Cardiac fibroblast (primary cell): ENCODE measurements around the gene CRIM1.

Experiments used
- DNase-seq, 2 donors: peaks; one replicate each; pipeline versions ENCODE4 v3.0.0 to v3.0.0-alpha.2; 2010; ENCODE audit warnings: low read depth in 2 of 2
- H3K4me3 ChIP-seq, 2 donors: replicated peaks in 1 of 2; 1 replicate in 1 of 2; 2 replicates in 1 of 2; pipeline ENCODE4 v1.5.1; 2011; ENCODE audit warnings: low read depth in 2 of 2, low read length in 2 of 2, mild to moderate bottlenecking in 2 of 2, moderate library complexity in 1 of 2
- TF ChIP-seq, protein P1 (sequence below): IDR thresholded peaks from one replicate; pipeline ENCODE4 v1.5.1; 2011; ENCODE audit warnings: low read depth, mild to moderate bottlenecking, low read length, inconsistent platforms

Gene CRIM1

DNA sequence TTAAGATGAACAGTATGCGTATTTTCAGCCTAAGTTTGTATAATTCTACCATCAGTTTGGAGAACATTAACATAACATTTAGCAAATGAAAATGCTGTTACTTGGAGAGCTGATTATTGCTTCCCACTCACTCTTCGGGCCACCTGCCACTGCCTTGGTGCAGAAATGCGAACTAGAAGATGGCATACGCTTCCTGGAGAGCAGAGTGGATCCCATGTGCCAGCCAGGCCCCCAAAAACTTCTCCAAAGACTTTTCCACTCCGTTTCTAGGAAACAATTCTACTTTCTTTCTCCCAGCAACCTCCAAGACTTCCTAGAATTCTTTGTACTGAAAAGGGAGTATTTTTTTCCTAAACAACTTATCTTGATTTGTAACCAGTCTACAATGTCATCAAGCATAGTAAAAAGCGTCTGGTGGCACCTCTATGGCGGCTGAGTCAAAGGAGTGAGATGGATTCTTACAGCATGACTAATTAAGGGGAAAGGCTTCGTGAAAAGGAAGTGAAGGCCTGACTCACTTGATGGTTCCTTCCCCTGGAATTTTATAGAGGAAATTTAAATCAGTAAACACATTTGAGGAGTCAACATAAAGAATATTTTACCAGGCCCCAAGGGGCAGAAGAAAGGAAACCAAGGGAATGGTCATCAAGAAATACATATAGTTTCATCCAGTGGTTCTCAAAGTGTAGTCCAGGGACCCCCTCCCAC lies 205.8 kb downstream of the CRIM1 start:
- no peak overlapping the region for H3K4me3 ChIP-seq
- TF ChIP-seq, protein P1, sequence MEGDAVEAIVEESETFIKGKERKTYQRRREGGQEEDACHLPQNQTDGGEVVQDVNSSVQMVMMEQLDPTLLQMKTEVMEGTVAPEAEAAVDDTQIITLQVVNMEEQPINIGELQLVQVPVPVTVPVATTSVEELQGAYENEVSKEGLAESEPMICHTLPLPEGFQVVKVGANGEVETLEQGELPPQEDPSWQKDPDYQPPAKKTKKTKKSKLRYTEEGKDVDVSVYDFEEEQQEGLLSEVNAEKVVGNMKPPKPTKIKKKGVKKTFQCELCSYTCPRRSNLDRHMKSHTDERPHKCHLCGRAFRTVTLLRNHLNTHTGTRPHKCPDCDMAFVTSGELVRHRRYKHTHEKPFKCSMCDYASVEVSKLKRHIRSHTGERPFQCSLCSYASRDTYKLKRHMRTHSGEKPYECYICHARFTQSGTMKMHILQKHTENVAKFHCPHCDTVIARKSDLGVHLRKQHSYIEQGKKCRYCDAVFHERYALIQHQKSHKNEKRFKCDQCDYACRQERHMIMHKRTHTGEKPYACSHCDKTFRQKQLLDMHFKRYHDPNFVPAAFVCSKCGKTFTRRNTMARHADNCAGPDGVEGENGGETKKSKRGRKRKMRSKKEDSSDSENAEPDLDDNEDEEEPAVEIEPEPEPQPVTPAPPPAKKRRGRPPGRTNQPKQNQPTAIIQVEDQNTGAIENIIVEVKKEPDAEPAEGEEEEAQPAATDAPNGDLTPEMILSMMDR = no peak
- DNase-seq = peak; percentile 90 to 97

DNA sequence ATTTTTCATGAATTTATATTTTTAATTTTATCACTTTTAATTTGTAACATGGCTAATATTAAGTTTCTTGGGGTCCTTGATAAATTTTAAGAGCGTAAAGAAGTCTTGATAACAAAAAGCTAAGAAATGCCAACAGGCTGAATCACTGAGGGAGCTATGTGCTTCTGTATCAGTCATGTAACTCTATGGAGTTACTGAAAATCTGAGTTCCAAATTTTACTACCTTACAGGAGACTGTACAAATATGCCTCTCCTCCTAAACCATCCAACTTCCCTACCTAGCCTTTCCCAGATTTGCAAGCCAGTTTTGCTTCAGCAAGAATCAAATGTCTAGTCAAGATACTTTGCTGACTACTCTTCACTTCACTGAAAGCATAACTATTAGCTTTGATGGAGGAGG lies 206.7 kb downstream of the CRIM1 start:
- TF ChIP-seq, protein P1 = no peak
- peak; percentile 71 to 86 for DNase-seq
- no peak overlapping the region for H3K4me3 ChIP-seq

DNA sequence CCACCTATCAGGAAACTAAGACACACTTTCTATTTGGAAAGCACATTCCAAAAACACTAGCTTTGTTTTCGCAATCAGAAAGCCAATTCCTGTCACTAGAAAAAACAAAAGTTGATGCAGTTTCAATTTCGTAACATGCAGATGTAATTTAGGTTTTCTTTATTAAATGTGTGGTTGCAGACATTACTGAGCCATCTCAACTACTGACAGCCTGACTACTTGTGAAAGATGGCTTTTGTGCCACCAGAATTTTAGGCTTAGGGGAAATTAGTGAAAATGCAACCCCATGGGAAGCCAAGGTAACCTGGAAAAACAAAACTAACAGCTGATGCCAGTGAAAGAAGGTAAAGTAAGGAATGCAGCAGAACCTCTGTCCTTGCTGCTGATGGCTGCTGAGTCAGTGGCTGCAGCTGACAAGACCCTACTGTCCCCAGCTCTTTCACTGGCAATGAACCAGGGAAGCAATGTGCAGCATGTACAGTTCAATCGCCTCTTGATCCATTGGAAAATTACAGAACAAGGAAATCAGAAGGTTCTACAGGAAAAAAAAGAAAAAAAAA lies 207.5 kb downstream of the CRIM1 start:
- peak overlapping the region; percentile 3 to 27 for H3K4me3 ChIP-seq
- peak; percentile 73 to 82 for DNase-seq
- TF ChIP-seq, protein P1 = no peak

DNA sequence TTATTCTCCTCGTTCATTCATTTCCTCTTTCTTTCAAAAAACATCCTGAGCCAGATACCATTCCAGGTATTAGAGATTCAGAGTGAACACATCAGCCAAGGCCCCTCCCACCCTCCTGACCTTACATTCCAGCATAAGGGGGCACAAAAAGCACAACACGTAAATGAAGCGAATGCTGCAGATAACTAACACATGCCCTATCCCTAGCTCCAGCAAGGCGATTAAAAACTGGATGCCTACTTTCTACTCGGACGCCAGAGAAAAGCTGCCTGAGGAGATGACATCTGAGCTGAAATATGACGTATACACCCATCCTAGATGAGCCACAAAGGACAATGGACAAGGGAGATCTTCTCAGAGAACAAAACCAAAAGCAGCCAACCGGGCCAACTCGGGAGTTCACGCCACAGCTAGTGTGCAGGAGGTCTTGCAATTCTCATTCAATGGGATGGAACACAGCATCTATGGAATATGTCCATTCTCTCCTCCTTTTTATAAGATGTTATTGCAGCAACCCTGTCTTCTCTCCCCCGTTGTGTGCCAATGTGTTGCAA lies 208.9 kb downstream of the CRIM1 start:
- TF ChIP-seq, protein P1 = no peak
- DNase-seq = no peak

DNA sequence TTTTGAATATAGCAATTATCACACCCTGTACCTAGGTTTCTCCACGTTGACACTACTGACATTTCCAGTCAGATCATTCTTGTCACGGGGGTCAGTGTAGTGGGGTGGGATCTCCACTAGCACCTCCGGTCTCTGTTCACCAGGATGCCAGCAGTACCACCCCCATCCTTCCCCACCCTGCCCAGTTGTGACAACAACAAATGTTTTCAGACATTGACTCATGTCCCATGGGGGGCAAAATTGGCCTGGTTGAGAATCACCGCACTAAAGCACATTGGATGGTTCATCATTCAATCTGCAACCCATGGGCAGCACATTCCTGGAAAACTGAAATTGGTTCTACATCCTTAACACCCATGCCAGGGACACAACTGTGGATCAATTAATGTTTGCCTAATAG lies 210.1 kb downstream of the CRIM1 start:
- H3K4me3 ChIP-seq = no peak overlapping the region
- TF ChIP-seq, protein P1 = no peak
- DNase-seq = peak in 1 of 2 donors; percentile 73

More for the DNA sequence above, 208.9 kb downstream of the CRIM1 start:
- no peak overlapping the region for H3K4me3 ChIP-seq

DNA sequence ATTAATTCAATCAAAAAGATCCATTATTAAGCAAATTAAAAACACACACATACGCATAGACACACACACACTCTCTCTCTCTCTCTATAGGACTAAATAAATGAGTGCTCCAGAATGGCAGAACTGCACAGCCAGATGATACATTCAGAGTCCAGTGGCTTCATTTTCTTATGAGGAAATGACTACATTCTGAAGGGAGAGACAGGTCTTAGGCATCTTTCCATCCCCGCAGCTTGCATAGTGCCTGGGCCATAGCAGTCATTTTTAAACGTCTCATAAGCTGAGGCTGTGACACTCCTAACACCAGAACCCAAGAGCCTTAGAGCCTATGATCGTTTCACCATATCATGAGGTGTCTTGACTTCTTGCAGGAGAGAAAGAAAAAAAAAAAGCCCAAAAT lies 211.3 kb downstream of the CRIM1 start:
- TF ChIP-seq, protein P1 = no peak
- DNase-seq = no peak
- H3K4me3 ChIP-seq = no peak overlapping the region
